ENCODE results near the gene TSSK6. TPM values are rescaled to one million over a fixed set of nuclear protein-coding genes. Genes with fewer than 3 reads are reported as not detected.

The TSSK6 gene
- polyA plus RNA-seq, 1 donor (not counting 4 experiments of a cell fraction or from before 2014, with no cell fraction given) = 0.47 TPM

GRCh38 chr19:19559931-19560330, 44.6 kb upstream of the TSSK6 start:
- Histone ChIP-seq H3K4me1 (ENCODE audit: control insufficient read depth, extremely low read depth, insufficient read depth, low read length) (no peaks in the 10 kb centered on the region), H3K9ac (ENCODE audit: control insufficient read depth, extremely low read depth, insufficient read depth, low read length) (no peak overlapping the region), H3K9me1 (ENCODE audit: control insufficient read depth, extremely low read depth, insufficient read depth, low read length) (no peaks in the 10 kb centered on the region), H3K79me2 (ENCODE audit: control insufficient read depth, insufficient read depth, low read length) (no peaks in the 10 kb centered on the region), H3K27ac (ENCODE audit: control insufficient read depth, insufficient read depth, low read length) (no peak overlapping the region), H3K4me3 (ENCODE audit: control insufficient read depth in 2 of 3, extremely low read depth in 1 of 3, insufficient read depth in 2 of 3, low read depth in 1 of 3, low read length in 3 of 3) (no peak overlapping the region), H3K36me3 (ENCODE audit: control insufficient read depth in 2 of 2, extremely low read depth in 1 of 2, insufficient read depth in 2 of 2, low read length in 2 of 2) (no peaks in the 10 kb centered on the region), H3K9me3 (ENCODE audit: control insufficient read depth, low read depth, low read length) (no peaks in the 10 kb centered on the region), H3K27me3 (ENCODE audit: control insufficient read depth, extremely low read depth, insufficient read depth, low read length) (no peaks in the 10 kb centered on the region), H3K4me2 (ENCODE audit: control insufficient read depth, extremely low read depth, insufficient read depth, low read depth, low read length) (no peak overlapping the region), H2AFZ (ENCODE audit: control insufficient read depth, low read length) (no peak overlapping the region), H4K20me1 (ENCODE audit: control insufficient read depth, extremely low read depth, insufficient read depth, low read length) (no peaks in the 10 kb centered on the region)
- DNase-seq (ENCODE audit: low read depth, low spot score) (no peak), FAIRE-seq (no peak)
- dilution Hi-C loops (cut with MboI; ENCODE audit: extremely low pct_ligation_motif_present, low sequenced_read_pairs) = no loop called here
- TF ChIP-seq, protein P1, sequence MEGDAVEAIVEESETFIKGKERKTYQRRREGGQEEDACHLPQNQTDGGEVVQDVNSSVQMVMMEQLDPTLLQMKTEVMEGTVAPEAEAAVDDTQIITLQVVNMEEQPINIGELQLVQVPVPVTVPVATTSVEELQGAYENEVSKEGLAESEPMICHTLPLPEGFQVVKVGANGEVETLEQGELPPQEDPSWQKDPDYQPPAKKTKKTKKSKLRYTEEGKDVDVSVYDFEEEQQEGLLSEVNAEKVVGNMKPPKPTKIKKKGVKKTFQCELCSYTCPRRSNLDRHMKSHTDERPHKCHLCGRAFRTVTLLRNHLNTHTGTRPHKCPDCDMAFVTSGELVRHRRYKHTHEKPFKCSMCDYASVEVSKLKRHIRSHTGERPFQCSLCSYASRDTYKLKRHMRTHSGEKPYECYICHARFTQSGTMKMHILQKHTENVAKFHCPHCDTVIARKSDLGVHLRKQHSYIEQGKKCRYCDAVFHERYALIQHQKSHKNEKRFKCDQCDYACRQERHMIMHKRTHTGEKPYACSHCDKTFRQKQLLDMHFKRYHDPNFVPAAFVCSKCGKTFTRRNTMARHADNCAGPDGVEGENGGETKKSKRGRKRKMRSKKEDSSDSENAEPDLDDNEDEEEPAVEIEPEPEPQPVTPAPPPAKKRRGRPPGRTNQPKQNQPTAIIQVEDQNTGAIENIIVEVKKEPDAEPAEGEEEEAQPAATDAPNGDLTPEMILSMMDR (optimal IDR thresholded peaks at IDR 0.05 in 1 of 3, IDR thresholded peaks at IDR 0.05 in 1 of 3, conservative IDR thresholded peaks at IDR 0.05 in 1 of 3; ENCODE audit: extremely low read depth in 1 of 3, insufficient read depth in 2 of 3, low read length in 3 of 3) = no peak
- no peak for TF ChIP-seq EZH2 (IDR thresholded peaks at IDR 0.05; ENCODE audit: low read length)

GRCh38 chr19:19558636-19559035, 43.3 kb upstream of the TSSK6 start:
- no peaks in the 10 kb centered on the region for H3K79me2 ChIP-seq (ENCODE audit: control insufficient read depth, insufficient read depth, low read length)
- H3K36me3 ChIP-seq (ENCODE audit: control insufficient read depth in 2 of 2, extremely low read depth in 1 of 2, insufficient read depth in 2 of 2, low read length in 2 of 2) = no peaks in the 10 kb centered on the region
- DNase-seq (ENCODE audit: low read depth, low spot score) (no peak), FAIRE-seq (no peak)
- H3K9me1 ChIP-seq (ENCODE audit: control insufficient read depth, extremely low read depth, insufficient read depth, low read length) = no peaks in the 10 kb centered on the region
- H3K4me1 ChIP-seq (ENCODE audit: control insufficient read depth, extremely low read depth, insufficient read depth, low read length) = no peaks in the 10 kb centered on the region
- dilution Hi-C loops (cut with MboI; ENCODE audit: extremely low pct_ligation_motif_present, low sequenced_read_pairs) = no loop called here
- H3K9me3 ChIP-seq (ENCODE audit: control insufficient read depth, low read depth, low read length) = no peaks in the 10 kb centered on the region
- TF ChIP-seq, protein P1 (optimal IDR thresholded peaks at IDR 0.05 in 1 of 3, IDR thresholded peaks at IDR 0.05 in 1 of 3, conservative IDR thresholded peaks at IDR 0.05 in 1 of 3; ENCODE audit: extremely low read depth in 1 of 3, insufficient read depth in 2 of 3, low read length in 3 of 3) = no peak
- no peak for TF ChIP-seq EZH2 (IDR thresholded peaks at IDR 0.05; ENCODE audit: low read length)
- no peak overlapping the region for H2AFZ ChIP-seq (ENCODE audit: control insufficient read depth, low read length)
- no peak overlapping the region for H3K4me2 ChIP-seq (ENCODE audit: control insufficient read depth, extremely low read depth, insufficient read depth, low read depth, low read length)
- H3K9ac ChIP-seq (ENCODE audit: control insufficient read depth, extremely low read depth, insufficient read depth, low read length) = no peak overlapping the region
- H3K4me3 ChIP-seq (ENCODE audit: control insufficient read depth in 2 of 3, extremely low read depth in 1 of 3, insufficient read depth in 2 of 3, low read depth in 1 of 3, low read length in 3 of 3) = no peak overlapping the region
- H3K27ac ChIP-seq (ENCODE audit: control insufficient read depth, insufficient read depth, low read length) = no peak overlapping the region
- H3K27me3 ChIP-seq (ENCODE audit: control insufficient read depth, extremely low read depth, insufficient read depth, low read length) = no peaks in the 10 kb centered on the region
- no peaks in the 10 kb centered on the region for H4K20me1 ChIP-seq (ENCODE audit: control insufficient read depth, extremely low read depth, insufficient read depth, low read length)
